ENCODE results near the gene PARD3.
"Not testable (repeated sequence)": the region's sequence is repeated elsewhere in the genome, so short reads cannot be mapped to it uniquely, and the experiment has no call there.

PARD3 gene

DNA sequence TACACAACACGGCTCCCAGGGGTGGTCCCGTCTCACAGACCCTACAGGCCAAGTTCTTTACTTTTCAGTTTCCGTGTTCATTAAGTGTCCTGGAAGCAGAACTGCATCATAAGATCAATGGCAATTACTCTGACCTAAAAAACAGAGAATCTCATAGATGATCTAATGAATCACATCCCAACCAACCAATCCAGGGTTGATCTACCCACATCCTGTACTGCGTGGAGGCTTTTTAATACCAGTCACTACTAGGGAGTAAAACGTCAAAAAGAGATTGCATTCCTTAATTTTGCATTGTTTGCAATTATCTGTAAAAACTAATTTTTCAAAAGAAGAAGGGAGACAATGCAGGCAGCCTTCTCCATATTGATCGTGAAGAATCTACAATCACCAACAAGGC is 72.6 kb downstream of the PARD3 start:
- no peak for DNase-seq (ENCODE audit: low read depth in 2 of 2)

DNA sequence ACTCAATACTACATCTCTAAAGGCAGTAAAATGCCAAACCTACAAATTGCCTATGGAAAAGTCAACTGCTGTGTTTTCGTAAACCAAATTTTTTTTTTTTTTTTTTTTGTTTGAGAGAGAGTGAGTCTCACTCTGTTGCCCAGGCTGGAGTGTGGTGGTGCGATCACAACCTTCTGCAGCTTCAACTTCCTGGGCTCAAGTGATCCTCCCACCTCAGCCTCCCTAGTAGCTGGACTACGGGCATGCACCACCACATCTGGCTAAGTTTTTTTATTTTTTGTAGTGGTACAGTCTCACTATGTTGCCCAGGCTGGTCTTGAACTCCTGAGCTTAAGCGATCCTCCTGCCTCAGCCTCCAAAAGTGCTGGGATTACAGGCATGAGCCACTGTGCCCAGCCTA is 74.0 kb downstream of the PARD3 start:
- DNase-seq (ENCODE audit: low read depth in 2 of 2) = not testable (repeated sequence)

DNA sequence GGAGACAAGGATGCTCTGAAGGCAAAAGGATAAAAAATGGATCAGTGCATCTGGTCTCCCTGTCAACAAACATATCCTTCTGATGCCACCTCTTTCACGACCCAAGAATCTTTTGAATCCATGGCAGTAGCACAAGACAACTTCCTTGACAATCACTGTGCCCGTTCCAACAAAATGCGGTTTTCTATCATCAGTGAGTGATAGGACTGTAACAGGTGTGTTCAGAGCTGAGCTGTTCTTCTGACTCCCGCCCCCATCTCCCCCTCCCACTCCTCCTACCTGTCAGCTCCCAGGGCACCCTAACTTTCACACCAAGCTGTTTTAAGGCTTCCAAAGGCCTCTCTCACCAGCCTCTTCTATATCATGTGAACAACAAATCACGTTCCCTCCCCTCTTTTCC is 74.8 kb downstream of the PARD3 start:
- no peak for DNase-seq (ENCODE audit: low read depth in 2 of 2)

DNA sequence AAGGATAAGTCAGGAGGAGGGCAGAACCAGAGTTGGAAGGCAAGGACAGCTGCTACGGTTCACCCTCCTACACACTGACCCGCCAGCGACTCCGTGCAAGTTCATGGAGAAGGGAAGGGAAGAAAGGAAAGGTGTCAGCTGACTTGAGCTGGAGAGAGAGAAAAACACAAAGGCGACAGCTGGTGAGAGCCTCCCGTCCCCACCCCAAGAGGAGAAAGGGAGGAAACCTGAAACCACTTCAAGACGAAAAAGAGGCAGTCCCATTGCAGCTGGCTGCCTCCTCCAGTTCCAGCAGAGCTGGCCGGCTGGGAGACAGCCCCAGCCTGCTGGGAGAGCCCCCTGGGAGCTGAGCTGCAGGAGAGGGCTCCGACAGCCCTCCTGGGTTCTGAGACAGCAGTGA is 75.2 kb downstream of the PARD3 start:
- DNase-seq (ENCODE audit: low read depth in 2 of 2) = no peak

DNA sequence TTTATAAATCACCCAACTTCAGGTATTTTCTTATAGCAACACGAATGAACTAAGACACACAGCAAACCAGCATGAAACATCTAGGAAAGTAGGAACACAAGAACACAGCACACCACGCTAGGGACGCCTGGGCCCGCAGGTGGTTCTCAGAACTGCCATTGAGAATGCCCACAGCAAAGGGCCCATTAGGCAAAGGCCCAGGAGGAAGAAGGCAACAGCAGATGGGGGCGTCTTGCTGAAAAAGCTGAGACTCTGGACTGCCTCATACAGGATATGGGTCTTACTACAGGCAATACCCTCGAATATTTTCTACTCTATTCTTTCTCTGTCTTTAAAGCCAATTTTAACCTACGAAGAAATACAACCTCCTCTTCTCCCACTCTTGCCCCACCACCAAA is 77.3 kb downstream of the PARD3 start:
- DNase-seq (ENCODE audit: low read depth in 2 of 2) = no peak

DNA sequence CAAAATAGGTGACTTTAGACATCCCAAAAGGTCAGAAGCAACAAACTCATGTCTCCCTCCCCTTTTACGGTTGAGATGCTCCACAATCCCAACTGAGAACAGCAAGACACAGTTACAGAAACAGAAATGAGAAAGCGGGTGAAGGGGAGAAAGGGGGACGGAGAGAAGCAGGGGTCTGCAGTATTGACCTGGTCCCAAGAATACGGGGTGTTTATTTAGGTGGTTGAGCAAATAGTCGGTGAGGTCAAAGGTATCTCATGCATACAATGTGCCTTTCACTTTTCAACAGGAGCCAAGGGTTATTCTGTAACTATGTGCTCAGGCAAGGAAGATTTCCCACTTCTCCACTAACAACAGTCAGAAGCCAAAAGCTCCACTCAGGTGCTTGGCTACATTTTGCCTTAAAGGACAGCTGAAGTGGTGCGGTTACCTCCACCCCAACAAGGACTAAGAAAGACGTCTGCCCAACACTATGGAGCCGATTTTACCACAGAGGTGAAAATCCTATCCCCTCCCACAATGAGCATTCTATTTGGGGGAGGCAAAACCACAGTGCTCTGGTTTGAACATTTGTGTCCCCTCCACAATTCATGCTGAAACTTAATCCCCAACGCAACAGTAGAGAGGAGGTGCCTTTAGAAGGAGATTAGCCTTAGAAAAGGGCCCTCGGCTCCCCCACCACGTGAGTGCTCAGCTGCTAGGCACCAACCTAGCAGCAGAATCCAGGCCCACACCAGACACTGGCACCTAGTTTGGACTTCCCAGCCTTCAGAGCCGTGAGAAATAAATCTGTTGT is 77.9 kb downstream of the PARD3 start:
- DNase-seq (ENCODE audit: low read depth in 2 of 2) = no peak

DNA sequence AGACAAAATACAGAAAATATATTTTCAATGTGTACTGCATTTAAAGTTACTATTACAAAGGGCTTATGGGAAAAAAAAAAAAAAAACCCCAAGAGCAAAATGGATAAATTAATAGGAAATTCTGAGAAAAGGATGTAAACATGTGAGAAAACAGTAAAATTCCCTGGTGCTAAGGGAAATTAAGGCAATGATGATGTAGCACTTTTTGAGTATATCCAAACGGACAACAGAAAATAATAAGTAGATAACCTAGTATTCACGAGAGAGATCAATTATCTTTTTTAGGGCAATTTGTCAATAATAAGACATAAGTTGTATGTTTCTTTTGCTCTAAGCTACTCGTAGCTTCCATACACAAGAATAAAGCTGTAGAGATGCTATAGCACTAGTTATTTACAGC is 80.2 kb downstream of the PARD3 start:
- no peak for DNase-seq (ENCODE audit: low read depth in 2 of 2)

DNA sequence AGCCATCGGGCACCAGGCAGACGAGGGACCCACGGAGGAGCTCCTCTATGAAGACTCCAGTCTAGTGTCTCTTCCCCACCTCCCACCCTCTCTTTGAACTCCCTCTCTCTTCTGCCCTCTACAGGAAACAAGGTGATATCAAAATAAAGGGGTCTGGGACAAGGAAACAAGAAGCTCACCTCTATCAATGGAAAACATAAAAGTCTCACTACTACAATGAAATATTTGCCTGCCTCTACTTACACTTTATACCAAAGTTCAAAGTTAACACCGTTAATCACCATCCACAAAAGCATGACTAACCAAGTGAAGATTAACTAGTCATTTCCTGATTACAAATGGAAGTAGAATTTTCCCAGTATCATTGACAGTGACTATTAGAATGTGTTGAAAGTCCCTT is 82.2 kb downstream of the PARD3 start:
- DNase-seq (ENCODE audit: low read depth in 2 of 2) = no peak

DNA sequence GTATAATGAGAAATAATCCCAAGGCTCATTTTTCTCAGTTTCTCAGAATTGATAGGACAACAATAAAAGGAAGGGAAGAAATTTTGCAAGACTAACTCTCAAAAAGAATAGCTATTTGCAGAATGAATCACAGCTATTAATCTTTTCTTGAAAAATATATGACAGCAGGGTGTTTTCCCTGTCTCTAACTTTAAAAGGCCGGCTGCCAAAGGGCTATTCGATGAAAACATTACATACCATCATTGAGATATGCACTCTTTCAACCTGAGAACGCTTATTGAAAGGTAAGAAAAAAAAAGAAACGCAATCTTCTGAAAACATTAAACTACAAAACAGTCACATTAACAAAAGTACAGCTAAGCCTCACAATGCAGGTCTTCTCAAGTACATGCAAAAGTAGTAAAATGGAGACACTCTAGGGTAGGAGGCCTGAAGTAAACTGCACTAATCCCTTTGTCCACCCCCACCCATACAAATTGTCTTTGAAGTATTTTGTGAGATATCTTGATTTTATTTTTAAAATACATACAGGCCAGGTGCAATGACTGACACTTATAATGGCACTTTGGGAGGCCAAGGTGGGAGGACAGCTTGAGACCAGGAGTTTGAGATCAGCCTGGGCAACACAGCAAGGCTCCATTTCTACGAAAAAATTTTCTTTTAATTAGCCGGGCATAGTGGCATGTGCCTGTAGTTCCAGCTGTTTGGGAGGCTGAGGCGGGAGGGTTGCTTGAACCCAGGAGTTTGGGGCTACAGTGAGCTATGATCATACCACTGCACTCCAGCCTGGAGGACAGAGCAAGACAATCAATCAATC is 83.0 kb downstream of the PARD3 start:
- no peak for DNase-seq (ENCODE audit: low read depth in 2 of 2)

DNA sequence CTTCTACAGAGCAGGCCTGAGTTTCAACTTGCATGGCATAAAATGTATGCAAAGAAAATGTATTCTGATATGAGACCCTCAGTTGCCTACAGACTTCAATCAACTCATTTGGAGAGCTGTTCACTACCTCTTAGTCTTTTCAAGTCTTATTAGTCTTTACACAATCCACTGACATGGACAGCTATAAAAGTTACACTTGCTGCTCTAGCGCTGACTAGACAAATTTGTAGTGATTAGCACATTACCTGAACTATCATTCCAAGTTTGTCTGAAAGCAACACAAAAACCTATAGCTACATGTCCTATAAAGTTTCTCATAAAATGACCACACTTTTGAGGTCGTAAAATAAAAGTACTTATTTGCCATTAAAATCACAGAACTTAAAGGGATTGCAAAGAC is 83.9 kb downstream of the PARD3 start:
- no peak for DNase-seq (ENCODE audit: low read depth in 2 of 2)

DNA sequence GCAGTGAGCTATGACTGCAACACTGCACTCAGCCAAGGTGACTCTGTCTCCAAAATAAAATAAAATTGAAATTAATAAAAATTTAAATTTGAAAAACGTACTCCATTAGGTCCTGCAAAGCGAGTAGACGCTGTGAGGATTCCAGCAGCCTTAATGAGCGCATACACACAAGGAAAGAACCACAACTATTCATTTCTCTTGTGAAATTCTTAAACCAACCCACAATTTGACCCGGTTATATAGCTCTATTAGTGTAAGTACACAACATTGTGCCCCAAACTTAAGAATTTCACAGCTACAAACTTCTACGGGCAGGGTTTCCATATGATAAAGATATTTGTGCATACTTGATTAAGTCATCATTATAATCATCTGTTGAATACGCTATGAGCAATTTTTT is 84.4 kb downstream of the PARD3 start:
- DNase-seq (ENCODE audit: low read depth in 2 of 2) = no peak

DNA sequence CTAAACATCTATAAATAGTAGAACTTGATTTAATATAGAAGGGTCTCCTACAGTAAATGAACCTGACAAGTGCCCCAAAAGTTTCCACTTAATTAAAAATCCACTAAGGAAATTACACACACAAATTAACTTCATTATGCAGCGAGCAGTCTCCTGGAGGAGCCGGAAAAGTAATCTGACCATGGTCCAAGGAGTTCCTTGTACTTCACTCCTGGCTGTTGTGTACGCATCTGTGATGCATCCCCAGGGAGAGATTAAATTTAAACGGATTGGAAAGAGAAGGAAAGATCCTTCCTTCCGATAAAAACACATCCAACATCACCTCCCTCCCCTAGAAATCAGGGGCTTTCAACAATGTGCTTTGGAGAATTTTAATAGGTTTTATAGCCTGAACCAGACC is 85.5 kb downstream of the PARD3 start:
- DNase-seq (ENCODE audit: low read depth in 2 of 2) = no peak

DNA sequence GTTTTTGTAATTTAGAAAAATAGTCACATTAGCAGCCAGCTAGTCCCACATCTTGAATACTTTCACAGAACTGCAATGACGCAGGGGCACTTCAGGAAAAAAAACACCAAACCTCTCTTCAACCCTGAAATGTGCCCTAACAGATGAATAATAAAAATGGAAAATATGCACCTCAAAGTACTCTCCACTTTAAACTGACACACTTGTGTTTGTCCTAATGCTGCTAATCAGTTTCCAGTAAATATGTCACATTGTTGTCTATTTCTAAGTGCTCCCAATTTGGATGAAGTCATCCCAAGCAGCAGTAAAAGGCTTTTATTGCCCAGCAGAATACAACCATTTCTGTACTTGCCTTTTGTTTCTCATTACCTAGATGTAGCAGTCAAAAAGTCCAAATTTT is 86.7 kb downstream of the PARD3 start:
- DNase-seq (ENCODE audit: low read depth in 2 of 2) = no peak

DNA sequence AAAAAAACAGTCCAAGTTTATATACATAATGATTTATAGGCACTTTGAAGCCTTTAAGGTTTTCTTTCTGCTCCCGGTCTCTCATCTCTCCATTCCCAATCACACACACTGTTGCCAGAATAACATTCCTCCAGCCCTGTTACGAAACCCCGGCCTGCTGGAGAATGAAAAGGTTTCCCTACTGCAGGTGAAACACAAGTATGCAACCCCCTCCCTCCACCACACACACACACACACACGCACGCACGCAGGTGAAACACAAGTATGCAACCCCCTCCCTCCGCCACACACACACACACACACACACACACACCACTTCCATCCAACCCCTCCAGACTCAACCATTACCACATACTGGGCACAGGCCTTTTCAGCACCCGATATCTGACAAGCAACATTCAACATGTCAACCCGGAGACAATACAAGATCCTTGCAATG is 87.5 kb downstream of the PARD3 start:
- DNase-seq (ENCODE audit: low read depth in 2 of 2) = no peak

DNA sequence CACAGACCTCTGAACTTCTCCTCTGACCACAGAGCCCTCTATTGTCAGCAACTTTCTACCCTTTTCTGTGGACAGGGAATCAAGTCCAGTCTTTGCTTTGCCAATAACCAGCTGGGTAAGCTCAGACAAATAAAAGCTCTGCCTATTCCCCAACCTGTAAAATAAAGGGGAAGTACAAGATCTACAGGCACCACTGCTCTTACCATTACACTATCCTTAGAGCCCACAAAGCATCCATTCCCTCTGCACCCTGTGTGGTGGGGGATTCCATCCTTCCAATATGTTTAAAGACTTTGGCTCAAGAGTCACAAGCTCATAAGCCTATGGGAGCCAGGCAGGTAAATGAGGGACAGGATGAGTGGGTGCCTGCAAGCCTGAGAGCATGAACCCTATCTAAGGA is 88.2 kb downstream of the PARD3 start:
- no peak for DNase-seq (ENCODE audit: low read depth in 2 of 2)

DNA sequence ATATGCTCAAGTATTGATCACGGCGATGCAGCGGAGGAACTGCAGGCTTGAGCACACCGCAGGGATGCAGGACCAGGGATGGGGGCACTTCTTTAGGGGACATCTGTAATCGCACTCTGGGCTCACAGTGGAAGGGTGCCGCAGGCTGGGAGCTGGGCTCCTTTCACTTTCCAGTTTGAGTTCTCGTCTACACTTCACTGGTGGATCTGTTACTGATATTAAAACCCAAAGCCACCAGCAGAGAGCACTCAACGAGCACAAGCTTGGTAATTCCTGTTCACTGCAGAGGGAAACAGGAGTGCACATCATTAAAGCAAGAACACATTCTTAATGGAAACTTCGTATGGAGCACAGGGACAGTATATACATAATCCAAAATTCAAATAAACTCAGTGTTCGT is 91.3 kb downstream of the PARD3 start:
- no peak for DNase-seq (ENCODE audit: low read depth in 2 of 2)

DNA sequence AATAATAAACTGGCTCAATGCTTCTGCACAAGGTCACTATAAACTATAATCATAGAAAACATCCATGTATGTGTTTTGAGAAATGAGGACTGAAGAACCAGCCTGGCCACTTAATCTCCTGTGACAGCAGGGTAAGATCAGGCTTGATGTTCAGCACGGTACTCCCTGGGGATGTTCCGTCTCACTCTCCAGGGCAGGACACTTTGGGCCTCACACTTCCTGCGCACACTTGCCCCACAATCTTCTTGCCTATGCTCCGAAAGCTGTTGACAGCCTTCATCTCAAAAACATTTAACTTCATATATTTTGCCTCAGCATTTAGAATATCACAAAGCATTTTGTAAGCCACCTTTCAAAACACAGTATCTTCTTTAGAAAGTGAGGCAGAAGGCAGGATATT is 92.7 kb downstream of the PARD3 start:
- DNase-seq (ENCODE audit: low read depth in 2 of 2) = no peak

DNA sequence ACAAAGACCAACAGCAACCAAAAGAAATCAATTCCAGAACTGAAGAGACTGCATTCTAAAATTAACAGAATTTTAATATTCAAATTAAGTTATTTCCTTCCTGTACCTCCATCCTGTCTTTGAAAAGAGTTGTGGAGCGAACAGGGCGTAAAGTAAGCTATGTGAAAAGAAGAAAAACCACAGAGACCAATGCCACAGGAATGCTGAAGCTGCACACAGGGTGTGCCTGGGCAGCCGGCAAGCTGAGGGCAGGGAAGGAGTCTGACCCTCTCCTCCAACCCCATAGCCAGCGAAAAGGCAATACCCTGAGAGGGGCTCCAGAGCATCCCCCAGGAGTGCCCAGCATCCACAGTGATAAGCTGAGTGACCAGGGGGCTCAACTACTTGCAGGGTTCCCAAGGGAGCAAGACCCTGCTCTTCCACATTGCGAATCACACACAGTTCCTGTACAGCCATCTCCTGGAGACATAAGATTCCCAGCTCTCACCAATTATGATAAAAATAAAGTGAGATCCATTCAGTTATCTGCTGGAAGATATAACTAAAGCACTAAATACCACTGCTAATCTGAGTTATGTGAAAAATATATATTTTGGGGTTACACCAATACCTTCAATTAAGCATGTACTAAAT is 93.8 kb downstream of the PARD3 start:
- no peak for DNase-seq (ENCODE audit: low read depth in 2 of 2)

DNA sequence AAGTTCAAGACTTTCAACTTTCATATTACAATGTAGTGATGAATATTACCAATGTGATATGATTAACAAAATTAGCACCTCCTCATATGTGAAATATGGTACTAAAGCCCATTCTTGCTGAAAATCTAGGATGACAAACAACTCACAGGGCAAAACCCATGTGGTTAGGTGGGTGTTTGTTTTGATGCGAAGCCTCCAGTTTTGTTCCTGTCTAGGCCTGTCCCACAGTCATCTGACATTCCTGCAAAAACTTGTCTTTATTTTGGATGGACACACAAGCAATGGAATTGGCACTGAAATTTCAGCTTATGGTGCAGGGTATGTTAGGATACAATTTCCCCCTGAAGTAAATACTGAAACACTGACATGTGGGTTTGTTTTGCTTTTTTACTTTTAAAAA is 95.3 kb downstream of the PARD3 start:
- no peak for DNase-seq (ENCODE audit: low read depth in 2 of 2)

DNA sequence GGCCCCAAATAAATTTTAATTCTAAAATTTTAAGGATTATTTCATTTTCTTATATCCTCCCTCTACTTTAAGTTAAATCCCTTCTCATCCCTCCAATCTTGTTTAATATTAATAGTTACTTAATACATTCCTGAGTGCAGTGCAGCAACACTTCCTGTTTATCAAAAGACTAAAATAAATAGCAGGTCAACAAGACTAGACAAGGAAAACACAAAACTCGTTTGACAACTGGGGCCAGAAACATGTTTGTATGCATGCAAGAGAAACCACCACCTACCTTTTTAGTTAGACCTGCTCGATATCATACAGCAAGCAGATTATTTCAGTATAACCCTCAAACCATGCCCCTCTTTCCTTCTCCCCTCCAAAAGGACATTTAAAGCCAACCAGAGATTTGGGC is 95.8 kb downstream of the PARD3 start:
- no peak for DNase-seq (ENCODE audit: low read depth in 2 of 2)

DNA sequence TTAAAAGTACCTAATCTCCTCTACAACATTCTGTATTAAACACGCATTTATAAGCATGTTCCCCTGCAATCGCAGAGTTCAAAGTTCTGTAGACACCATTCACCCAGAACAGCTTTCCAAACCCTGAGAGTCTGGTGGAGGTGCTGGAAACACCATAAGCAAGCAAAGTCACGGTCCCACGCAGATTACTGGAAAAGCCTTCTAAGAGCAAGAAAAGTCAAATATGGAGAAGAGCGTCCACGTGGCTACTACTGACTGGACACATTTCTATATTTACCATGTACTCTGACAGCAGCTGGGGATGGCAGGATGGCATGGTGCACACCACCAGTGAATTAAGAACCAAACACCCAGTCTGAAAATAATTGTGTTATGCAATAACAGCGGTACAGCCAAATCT is 97.7 kb downstream of the PARD3 start:
- no peak for DNase-seq (ENCODE audit: low read depth in 2 of 2)

DNA sequence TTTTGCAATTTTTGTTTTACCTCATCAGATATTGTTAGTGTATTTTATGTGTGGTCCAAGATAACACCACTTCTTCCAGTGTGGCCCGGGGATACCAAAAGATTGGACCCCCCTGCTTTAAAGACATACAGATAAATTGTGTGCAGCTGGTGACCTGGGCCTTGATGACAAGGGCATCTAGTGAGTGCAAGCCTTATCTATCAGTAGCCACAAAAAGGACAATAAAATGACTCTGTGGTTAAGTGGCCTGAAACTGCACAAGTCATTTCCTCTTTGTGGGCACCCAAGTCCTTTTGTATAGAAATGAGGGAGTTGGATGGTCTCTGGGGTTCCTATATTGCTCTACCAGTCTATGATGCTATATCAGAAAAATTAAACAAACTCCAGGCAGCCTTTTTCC is 98.1 kb downstream of the PARD3 start:
- DNase-seq (ENCODE audit: low read depth in 2 of 2) = no peak

DNA sequence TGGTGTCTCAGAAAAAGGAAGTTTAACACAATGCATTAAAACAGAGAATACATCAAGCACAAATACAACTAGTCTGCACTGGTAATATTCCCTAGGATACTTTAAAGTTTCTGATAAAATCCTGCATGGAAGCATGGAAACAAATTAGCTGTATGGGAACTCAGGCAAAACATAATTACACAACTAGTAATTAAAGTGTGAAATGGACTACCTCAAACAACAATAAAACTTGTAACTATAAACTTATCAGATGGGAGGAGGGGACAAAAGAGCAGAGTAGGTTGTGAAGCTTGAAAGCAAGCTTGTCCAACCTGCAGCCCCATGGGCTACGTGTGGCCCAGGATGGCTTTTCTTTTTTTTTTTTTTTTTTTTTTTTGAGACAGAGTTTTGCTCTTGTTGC is 98.9 kb downstream of the PARD3 start:
- DNase-seq (ENCODE audit: low read depth in 2 of 2) = no peak

Data from stimulated activated CD8-positive, alpha-beta memory T cell treated with anti-CD3 and anti-CD28 coated beads, Interleukin-2, amount 100 ng/mL, for 48 hours (primary cell).